CD8-positive, alpha-beta memory T cell (primary cell): Measurements from ENCODE around the gene SLC30A7. TPM values are rescaled to one million over a fixed set of nuclear protein-coding genes. Genes with fewer than 3 reads are reported as not detected.
"Not testable (repeated sequence)": the region's sequence is repeated elsewhere in the genome, so short reads cannot be mapped to it uniquely, and the experiment has no call there.

Experiments used
- CTCF ChIA-PET: fragments of 350-600 bp; sonication (Branson Sonifier 250); formaldehyde crosslinking; loops from one replicate; lab custom pipeline; 2021; ENCODE audit warnings: antibody characterized with exemption; lab: Charles Lee
- POLR2A ChIA-PET: fragments of 350-600 bp; sonication (Branson Sonifier 250); formaldehyde crosslinking; loops from one replicate; lab custom pipeline; 2021; ENCODE audit warnings: antibody characterized with exemption; lab: Charles Lee
- DNase-seq, 5 donors: peaks; one replicate each; pipeline versions ENCODE4 v3.0.0 to v3.0.0-alpha.2; 2020 to 2022; ENCODE audit warnings: mixed read lengths in 1 of 5
- H3K27ac ChIP-seq: one replicate; pipeline ENCODE4 v1.7.0; 2013; ENCODE audit warnings: low read depth, mild to moderate bottlenecking, low read length, moderate library complexity
- H3K27me3 ChIP-seq: 2 replicates; pipeline ENCODE4 v1.7.0; 2013; ENCODE audit warnings: low read length, mild to moderate bottlenecking; ENCODE audit not compliant: insufficient read depth, poor library complexity, severe bottlenecking
- H3K36me3 ChIP-seq: 2 replicates; pipeline ENCODE4 v1.7.0; 2013; ENCODE audit warnings: mild to moderate bottlenecking, low read length, moderate library complexity; ENCODE audit not compliant: insufficient read depth
- H3K4me1 ChIP-seq: 2 replicates; pipeline ENCODE4 v1.7.0; 2013; ENCODE audit warnings: mild to moderate bottlenecking, low read length, moderate library complexity; ENCODE audit not compliant: insufficient read depth
- H3K4me3 ChIP-seq: 2 replicates; pipeline ENCODE4 v1.7.0; 2013; ENCODE audit warnings: mild to moderate bottlenecking, low read length
- H3K9me3 ChIP-seq: 2 replicates; pipeline ENCODE4 v1.7.0; 2013; ENCODE audit warnings: mild to moderate bottlenecking, low read length
- H3K27ac Mint-ChIP-seq, 8 donors: one replicate each; pipeline ENCODE4 v1.8.0; 2020 to 2021; ENCODE audit warnings: mixed read lengths in 8 of 8, mild to moderate bottlenecking in 6 of 8, inconsistent platforms in 3 of 8, moderate library complexity in 3 of 8
- H3K27me3 Mint-ChIP-seq, 2 donors: one replicate each; pipeline ENCODE4 v1.8.0; 2020 to 2021; ENCODE audit warnings: mixed read lengths in 2 of 2, mild to moderate bottlenecking in 1 of 2, moderate library complexity in 1 of 2
- H3K36me3 Mint-ChIP-seq, 3 donors: one replicate each; pipeline ENCODE4 v1.8.0; 2020 to 2021; ENCODE audit warnings: mixed read lengths in 3 of 3, inconsistent platforms in 1 of 3, mild to moderate bottlenecking in 1 of 3
- H3K4me1 Mint-ChIP-seq, 3 donors: one replicate each; pipeline ENCODE4 v1.8.0; 2020 to 2021; ENCODE audit warnings: mixed read lengths in 3 of 3, inconsistent platforms in 1 of 3, mild to moderate bottlenecking in 1 of 3
- H3K4me3 Mint-ChIP-seq, 7 donors: one replicate each; pipeline ENCODE4 v1.8.0; 2020 to 2021; ENCODE audit warnings: mixed read lengths in 7 of 7, mild to moderate bottlenecking in 6 of 7, moderate library complexity in 4 of 7, inconsistent platforms in 2 of 7
- H3K9me3 Mint-ChIP-seq, 5 donors: one replicate each; pipeline ENCODE4 v1.8.0; 2020 to 2022; ENCODE audit warnings: mixed read lengths in 5 of 5, mild to moderate bottlenecking in 3 of 5, moderate library complexity in 2 of 5, inconsistent platforms in 1 of 5
- polyA plus RNA-seq: library from polyadenylated mRNA; unstranded; fragments of 300-500 nt; fragmentation: Illumina TruSeq; gene quantifications from one replicate; pipeline ENCODE4 v1.2.3, GENCODE V29; 2021
- total RNA-seq, 2 experiments: library from RNA; stranded (reverse); gene quantifications; one replicate each; pipeline ENCODE4 v1.2.3, GENCODE V29; 2021

The SLC30A7 gene
- total and polyA plus RNA-seq, 3 experiments from 2014 or later: 12.7 to 47.4 (median 47.0) TPM

- no peak overlapping the region for H3K4me3 ChIP-seq
- Mint-ChIP-seq H3K36me3 (peaks cover 59 to 86% (median 76%) of the 10 kb centered on the region in 3 donors), H3K27ac (peak overlapping the region in 6 of 8 donors; percentile 16 to 93 (median 56)), H3K4me1 (peaks cover 56 to 82% (median 82%) of the 10 kb centered on the region in 3 donors), H3K4me3 (peak overlapping the region in 2 of 7 donors; percentile 15 to 54), H3K9me3 (peaks cover 19 to 78% (median 68%) of the 10 kb centered on the region in 5 donors), H3K27me3 (peaks cover 0 to 1% of the 10 kb centered on the region in 2 donors)
- no peak overlapping the region for H3K27ac ChIP-seq
- peaks cover 13% of the 10 kb centered on the region for H3K9me3 ChIP-seq
- DNase-seq: no peak
- H3K36me3 ChIP-seq: peaks cover 5% of the 10 kb centered on the region
- H3K4me1 ChIP-seq: peaks cover 28% of the 10 kb centered on the region
- CTCF ChIA-PET: interaction anchor here (1.0 to 2.0 kb wide), 2 partner anchors 9 to 359 kb away, joined by 5 to 9 read pairs; no protein-coding TSS in a partner anchor
- H3K27me3 ChIP-seq: no peaks in the 10 kb centered on the region
- POLR2A ChIA-PET: interaction anchor here (0.6 to 1.4 kb wide), 2 partner anchors 22 to 979 kb away, joined by 3 to 4 read pairs; no protein-coding TSS in a partner anchor
Measured at GRCh38 chr1:100950337-100950736, 54.4 kb downstream of the SLC30A7 start.

GRCh38 chr1:100950781-100951180 is 54.9 kb downstream of the SLC30A7 start:
- H3K4me1 ChIP-seq: peaks cover 28% of the 10 kb centered on the region
- H3K36me3 ChIP-seq: peaks cover 5% of the 10 kb centered on the region
- H3K36me3 Mint-ChIP-seq: peaks cover 55 to 82% (median 71%) of the 10 kb centered on the region in 3 donors
- CTCF ChIA-PET: interaction anchor here (0.7 to 1.0 kb wide), 2 partner anchors 9 to 359 kb away, joined by 4 to 5 read pairs; no protein-coding TSS in a partner anchor
- peaks cover 56 to 86% (median 80%) of the 10 kb centered on the region in 3 donors for H3K4me1 Mint-ChIP-seq
- H3K27ac Mint-ChIP-seq: peak overlapping the region; percentile 12 to 93 (median 54)
- H3K27me3 Mint-ChIP-seq: peaks cover 0 to 1% of the 10 kb centered on the region in 2 donors
- peak overlapping the region in 2 of 7 donors; percentile 26 to 54 for H3K4me3 Mint-ChIP-seq
- peaks cover 19 to 74% (median 64%) of the 10 kb centered on the region in 5 donors for H3K9me3 Mint-ChIP-seq
- no peaks in the 10 kb centered on the region for H3K27me3 ChIP-seq
- H3K9me3 ChIP-seq: peaks cover 13% of the 10 kb centered on the region
- POLR2A ChIA-PET: interaction anchor here (0.6 to 1.4 kb wide), 2 partner anchors 23 to 24 kb away, joined by 3 read pairs; no protein-coding TSS in a partner anchor
- peak overlapping the region; percentile 14 for H3K4me3 ChIP-seq
- no peak overlapping the region for H3K27ac ChIP-seq
- no peak for DNase-seq

- Histone ChIP-seq H3K4me1 (peaks cover 28% of the 10 kb centered on the region), H3K27me3 (no peaks in the 10 kb centered on the region), H3K4me3 (no peak overlapping the region), H3K9me3 (peaks cover 8% of the 10 kb centered on the region), H3K36me3 (peaks cover 5% of the 10 kb centered on the region), H3K27ac (no peak overlapping the region)
- POLR2A ChIA-PET: no interaction called here
- H3K4me1 Mint-ChIP-seq: peaks cover 53 to 83% (median 66%) of the 10 kb centered on the region in 3 donors
- no peak for DNase-seq
- H3K27me3 Mint-ChIP-seq: peaks cover 0 to 1% of the 10 kb centered on the region in 2 donors
- peak overlapping the region in 1 of 7 donors; percentile 16 for H3K4me3 Mint-ChIP-seq
- peak overlapping the region in 7 of 8 donors; percentile 0 to 87 (median 37) for H3K27ac Mint-ChIP-seq
- H3K9me3 Mint-ChIP-seq: peaks cover 19 to 60% (median 50%) of the 10 kb centered on the region in 5 donors
- CTCF ChIA-PET: no interaction called here
- peaks cover 41 to 70% (median 61%) of the 10 kb centered on the region in 3 donors for H3K36me3 Mint-ChIP-seq
Measured at GRCh38 chr1:100952104-100952745, 56.3 kb downstream of the SLC30A7 start.

- DNase-seq, H3K36me3 ChIP-seq, CTCF ChIA-PET, POLR2A ChIA-PET, H3K27me3 Mint-ChIP-seq, H3K27me3 ChIP-seq, H3K4me3 Mint-ChIP-seq, H3K9me3 ChIP-seq, H3K4me3 ChIP-seq, H3K27ac ChIP-seq: not testable (repeated sequence)
- peaks cover 28% of the 10 kb centered on the region for H3K4me1 ChIP-seq
- Mint-ChIP-seq H3K4me1 (peaks cover 51 to 83% (median 66%) of the 10 kb centered on the region in 3 donors), H3K36me3 (peaks cover 36 to 66% (median 53%) of the 10 kb centered on the region in 3 donors), H3K9me3 (peaks cover 19 to 52% (median 43%) of the 10 kb centered on the region in 5 donors), H3K27ac (peak overlapping the region in 7 of 8 donors; percentile 0 to 75 (median 63))
Measured at GRCh38 chr1:100952970-100953369, 57.1 kb downstream of the SLC30A7 start.

GRCh38 chr1:100953960-100954730 is 58.3 kb downstream of the SLC30A7 start:
- peaks cover 41 to 79% (median 54%) of the 10 kb centered on the region in 3 donors for H3K4me1 Mint-ChIP-seq
- no peak overlapping the region for H3K27ac ChIP-seq
- H3K4me1 ChIP-seq: peaks cover 19% of the 10 kb centered on the region
- DNase-seq: no peak
- peak overlapping the region in 6 of 8 donors; percentile 27 to 72 (median 58) for H3K27ac Mint-ChIP-seq
- no peaks in the 10 kb centered on the region for H3K27me3 ChIP-seq
- H3K36me3 Mint-ChIP-seq: peaks cover 29 to 56% (median 41%) of the 10 kb centered on the region in 3 donors
- H3K9me3 ChIP-seq: no peaks in the 10 kb centered on the region
- ChIA-PET POLR2A (no interaction called here), CTCF (interaction anchor here (0.8 to 1.2 kb wide), 3 partner anchors 27 to 356 kb away, joined by 3 to 4 read pairs (median 3); no protein-coding TSS in a partner anchor)
- peaks cover 5% of the 10 kb centered on the region for H3K36me3 ChIP-seq
- no peaks in the 10 kb centered on the region for H3K27me3 Mint-ChIP-seq
- H3K9me3 Mint-ChIP-seq: peaks cover 14 to 40% (median 31%) of the 10 kb centered on the region in 5 donors
- H3K4me3 Mint-ChIP-seq: peak overlapping the region in 1 of 7 donors; percentile 2
- H3K4me3 ChIP-seq: no peak overlapping the region

GRCh38 chr1:100955322-100955721 is 59.4 kb downstream of the SLC30A7 start:
- Mint-ChIP-seq H3K4me1 (peaks cover 37 to 78% (median 52%) of the 10 kb centered on the region in 3 donors), H3K4me3 (no peak overlapping the region), H3K9me3 (peaks cover 14 to 32% (median 27%) of the 10 kb centered on the region in 5 donors), H3K36me3 (peaks cover 29 to 52% (median 38%) of the 10 kb centered on the region in 3 donors), H3K27me3 (no peaks in the 10 kb centered on the region), H3K27ac (peak overlapping the region in 1 of 8 donors; percentile 8)
- no peaks in the 10 kb centered on the region for H3K9me3 ChIP-seq
- no peak overlapping the region for H3K27ac ChIP-seq
- no peak for DNase-seq
- peaks cover 8% of the 10 kb centered on the region for H3K4me1 ChIP-seq
- ChIA-PET CTCF (interaction anchor here (0.9 kb wide), 1 partner anchor 28 kb away, joined by 3 read pairs; no protein-coding TSS in a partner anchor), POLR2A (no interaction called here)
- H3K36me3 ChIP-seq: peaks cover 5% of the 10 kb centered on the region
- H3K27me3 ChIP-seq: no peaks in the 10 kb centered on the region
- H3K4me3 ChIP-seq: no peak overlapping the region

GRCh38 chr1:100959502-100960060 is 63.7 kb downstream of the SLC30A7 start:
- no peak overlapping the region for H3K27ac ChIP-seq
- H3K9me3 ChIP-seq: no peaks in the 10 kb centered on the region
- H3K27me3 Mint-ChIP-seq: no peaks in the 10 kb centered on the region
- no peaks in the 10 kb centered on the region for H3K4me1 ChIP-seq
- H3K36me3 ChIP-seq: no peaks in the 10 kb centered on the region
- peaks cover 23 to 48% (median 27%) of the 10 kb centered on the region in 3 donors for H3K36me3 Mint-ChIP-seq
- H3K27ac Mint-ChIP-seq: peak overlapping the region in 1 of 8 donors; percentile 4
- H3K4me1 Mint-ChIP-seq: peaks cover 26 to 67% (median 45%) of the 10 kb centered on the region in 3 donors
- H3K27me3 ChIP-seq: no peaks in the 10 kb centered on the region
- ChIA-PET CTCF (interaction anchor here (1.3 kb wide), 1 partner anchor 11 kb away, joined by 4 read pairs; no protein-coding TSS in a partner anchor), POLR2A (interaction anchor here (0.5 kb wide), 1 partner anchor 298 kb away, joined by 4 read pairs; no protein-coding TSS in a partner anchor)
- no peak overlapping the region for H3K4me3 Mint-ChIP-seq
- no peaks in the 10 kb centered on the region for H3K9me3 Mint-ChIP-seq
- H3K4me3 ChIP-seq: no peak overlapping the region
- DNase-seq: no peak
